SJSA1 (cell line): ENCODE results near the gene P2RX3. TPM values are rescaled to one million over a fixed set of nuclear protein-coding genes. Genes with fewer than 3 reads are reported as not detected.

Source experiments
- DNase-seq, 2 experiments: peaks; one replicate each; pipeline ENCODE4 v3.0.0-alpha.2; 2015 to 2020; ENCODE audit warnings: low spot score in 2 of 2, low read depth in 1 of 2
- H3K27ac ChIP-seq: fragments of 250-450 bp; sonication (Bioruptor Pico); 2 replicates; pipeline ENCODE4 v1.5.1; 2020; ENCODE audit warnings: mild to moderate bottlenecking, moderate library complexity
- H3K27me3 ChIP-seq: fragments of 250-450 bp; sonication (Bioruptor Pico); replicated peaks from 2 replicates; pipeline ENCODE4 v1.5.1; 2020; ENCODE audit warnings: mild to moderate bottlenecking, moderate library complexity
- H3K36me3 ChIP-seq: fragments of 250-450 bp; sonication (Bioruptor Pico); 2 replicates; pipeline ENCODE4 v1.5.1; 2020; ENCODE audit warnings: mild to moderate bottlenecking
- H3K4me1 ChIP-seq: fragments of 250-450 bp; sonication (Bioruptor Pico); replicated peaks from 2 replicates; pipeline ENCODE4 v1.6.1; 2021; ENCODE audit warnings: mild to moderate bottlenecking
- H3K4me3 ChIP-seq: fragments of 250-450 bp; sonication (Bioruptor Pico); 2 replicates; pipeline ENCODE4 v1.5.1; 2020; ENCODE audit warnings: mild to moderate bottlenecking
- H3K9me3 ChIP-seq: fragments of 250-450 bp; sonication (Bioruptor Pico); replicated peaks from 2 replicates; pipeline ENCODE4 v1.5.1; 2020; ENCODE audit warnings: mild to moderate bottlenecking
- total RNA-seq: library from RNA; depleted of rRNA; stranded (reverse); fragments of >200 nt; shearing (Covaris generic); gene quantifications from 2 replicates; pipeline ENCODE4 v1.2.3, GENCODE V29; 2014

P2RX3 gene
- total RNA-seq, 1 experiment from 2014 or later, result not detected

DNA sequence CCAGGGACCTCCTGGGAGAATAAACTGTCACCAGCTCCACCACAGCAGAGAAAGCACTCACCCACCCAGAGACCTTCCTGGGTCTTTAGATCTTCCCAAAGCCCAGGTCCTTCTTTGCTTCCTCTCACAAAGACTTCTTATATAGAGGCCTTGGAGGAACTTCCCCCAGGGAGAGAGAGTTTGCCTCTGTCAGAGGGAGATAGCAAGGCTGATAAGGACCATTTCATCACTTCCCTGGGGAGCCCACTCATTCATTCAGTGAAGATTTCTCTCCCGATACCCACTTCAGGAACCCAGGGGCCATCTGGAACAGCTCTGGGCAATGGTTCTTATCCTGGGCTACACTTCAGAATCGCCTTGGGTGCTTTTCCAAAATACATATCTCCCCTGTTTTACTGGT, 52.4 kb downstream of the P2RX3 start, which contains the start of gene PRG2:
PRG2 (minus strand) TSS at position 116 of the 400 bp plus-strand sequence. CDS start 706 bp downstream, outside the sequence.
- H3K27ac ChIP-seq, result no peak within 1 kb of the TSS
- H3K4me3 ChIP-seq, result no peak within 1 kb of the TSS
- no peak for DNase-seq
- H3K4me1 ChIP-seq, result no peaks in the 10 kb centered on the region
- H3K36me3 ChIP-seq, result no peaks in the 10 kb centered on the region
- peaks cover 9% of the 10 kb centered on the region for H3K27me3 ChIP-seq
- H3K9me3 ChIP-seq, result no peaks in the 10 kb centered on the region

DNA sequence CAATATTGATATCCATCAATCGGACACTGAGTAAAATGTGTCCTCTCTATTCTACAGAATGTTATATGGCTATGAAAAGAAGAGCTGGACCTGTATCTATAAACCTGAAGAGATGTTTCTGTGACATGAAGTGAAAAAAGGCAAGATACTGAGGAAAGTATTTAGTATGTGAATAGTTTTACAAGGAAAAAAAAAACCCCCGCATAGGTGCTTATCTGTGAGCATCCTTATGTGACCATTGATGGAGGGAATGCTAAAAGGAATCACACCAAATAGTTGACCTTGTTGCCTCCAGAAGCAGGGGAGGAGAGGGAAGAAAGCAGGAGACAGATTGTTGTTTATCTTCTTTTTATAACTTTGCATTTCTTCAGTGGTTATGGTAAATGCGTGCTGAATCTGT, 53.0 kb downstream of the P2RX3 start:
- no peak for DNase-seq
- H3K9me3 ChIP-seq, result no peaks in the 10 kb centered on the region
- peaks cover 4% of the 10 kb centered on the region for H3K27me3 ChIP-seq
- H3K4me1 ChIP-seq, result no peaks in the 10 kb centered on the region
- no peak overlapping the region for H3K27ac ChIP-seq
- no peaks in the 10 kb centered on the region for H3K36me3 ChIP-seq
- no peak overlapping the region for H3K4me3 ChIP-seq

DNA sequence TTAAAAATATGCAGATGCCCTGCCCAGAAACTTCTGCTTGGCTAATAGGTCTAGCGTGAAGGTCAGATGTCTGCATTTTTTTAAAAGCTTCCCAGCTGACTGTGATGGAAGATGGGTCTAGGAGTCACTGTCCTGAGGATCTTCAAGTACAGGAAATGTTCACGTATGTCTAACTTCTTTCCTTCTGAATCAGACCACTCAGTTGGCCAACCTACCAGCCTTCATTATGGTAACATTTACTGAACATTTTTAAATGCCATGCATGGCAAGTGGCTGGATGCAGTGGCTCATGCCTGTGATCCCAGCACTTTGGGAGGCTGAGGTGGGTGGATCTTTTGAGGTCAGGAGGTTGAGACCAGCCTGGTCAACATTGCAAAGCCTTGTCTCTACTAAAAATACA, 53.4 kb downstream of the P2RX3 start:
- no peaks in the 10 kb centered on the region for H3K9me3 ChIP-seq
- no peaks in the 10 kb centered on the region for H3K36me3 ChIP-seq
- DNase-seq, result no peak
- no peak overlapping the region for H3K4me3 ChIP-seq
- no peak overlapping the region for H3K27ac ChIP-seq
- H3K4me1 ChIP-seq, result no peaks in the 10 kb centered on the region
- H3K27me3 ChIP-seq, result peaks cover 4% of the 10 kb centered on the region; the same call in 1 of the 2 replicates

DNA sequence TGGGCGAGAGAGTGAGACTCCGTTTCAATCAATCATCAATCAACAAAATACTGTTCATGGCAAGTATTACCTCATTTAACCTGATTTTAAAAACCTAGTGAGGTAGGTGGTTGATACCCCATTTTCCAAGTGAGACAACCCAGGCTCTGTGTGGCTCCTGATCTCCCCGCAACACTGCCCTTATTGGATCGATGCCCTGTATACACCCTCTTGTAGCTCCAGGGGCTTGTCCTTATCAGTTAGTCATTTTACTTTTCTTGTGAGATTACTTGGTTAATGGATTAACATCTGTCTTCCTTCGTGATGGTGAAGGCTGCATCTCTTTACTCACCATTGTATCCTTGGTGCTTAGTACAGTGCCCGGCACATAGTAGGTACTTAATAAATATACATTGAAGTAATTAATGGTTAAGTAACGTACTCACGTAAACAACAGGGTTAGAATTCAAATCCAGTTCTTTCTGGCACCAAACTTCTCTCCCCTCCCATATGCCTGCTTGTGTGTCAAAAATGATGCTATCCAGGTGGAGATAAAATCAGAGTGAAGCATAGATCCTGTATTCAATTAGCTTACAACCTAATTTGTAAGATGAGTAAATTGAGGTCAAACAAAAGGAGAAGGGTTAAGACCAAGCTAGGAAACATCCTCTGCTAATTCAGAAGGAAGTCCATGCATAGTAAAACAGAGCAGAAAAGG, 54.1 kb downstream of the P2RX3 start:
- peaks cover 4% of the 10 kb centered on the region; the same call in 1 of the 2 replicates for H3K27me3 ChIP-seq
- H3K4me3 ChIP-seq, result no peak overlapping the region
- no peaks in the 10 kb centered on the region for H3K9me3 ChIP-seq
- no peak overlapping the region for H3K27ac ChIP-seq
- DNase-seq, result no peak
- H3K36me3 ChIP-seq, result no peaks in the 10 kb centered on the region
- H3K4me1 ChIP-seq, result no peaks in the 10 kb centered on the region

DNA sequence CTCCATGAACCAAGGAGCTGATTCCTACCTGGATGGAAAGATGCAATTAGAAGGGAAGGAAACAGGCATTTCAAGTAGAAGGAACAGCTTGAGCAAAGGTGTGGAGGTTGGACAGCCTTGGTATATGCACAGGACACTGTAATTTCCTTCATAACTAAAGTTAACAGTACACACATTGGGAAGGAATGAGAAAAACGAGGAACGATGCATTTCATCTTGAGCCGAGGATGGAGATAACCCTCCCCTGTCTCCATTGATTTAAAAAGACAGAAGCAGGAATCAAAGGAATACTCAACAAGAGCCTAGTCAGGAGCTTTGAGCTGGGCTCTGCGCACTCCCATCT, 54.6 kb downstream of the P2RX3 start:
- Histone ChIP-seq H3K36me3 (no peaks in the 10 kb centered on the region), H3K27me3 (peaks cover 4% of the 10 kb centered on the region; the same call in 1 of the 2 replicates), H3K4me3 (no peak overlapping the region), H3K4me1 (no peaks in the 10 kb centered on the region), H3K9me3 (no peaks in the 10 kb centered on the region), H3K27ac (no peak overlapping the region)
- no peak for DNase-seq

DNA sequence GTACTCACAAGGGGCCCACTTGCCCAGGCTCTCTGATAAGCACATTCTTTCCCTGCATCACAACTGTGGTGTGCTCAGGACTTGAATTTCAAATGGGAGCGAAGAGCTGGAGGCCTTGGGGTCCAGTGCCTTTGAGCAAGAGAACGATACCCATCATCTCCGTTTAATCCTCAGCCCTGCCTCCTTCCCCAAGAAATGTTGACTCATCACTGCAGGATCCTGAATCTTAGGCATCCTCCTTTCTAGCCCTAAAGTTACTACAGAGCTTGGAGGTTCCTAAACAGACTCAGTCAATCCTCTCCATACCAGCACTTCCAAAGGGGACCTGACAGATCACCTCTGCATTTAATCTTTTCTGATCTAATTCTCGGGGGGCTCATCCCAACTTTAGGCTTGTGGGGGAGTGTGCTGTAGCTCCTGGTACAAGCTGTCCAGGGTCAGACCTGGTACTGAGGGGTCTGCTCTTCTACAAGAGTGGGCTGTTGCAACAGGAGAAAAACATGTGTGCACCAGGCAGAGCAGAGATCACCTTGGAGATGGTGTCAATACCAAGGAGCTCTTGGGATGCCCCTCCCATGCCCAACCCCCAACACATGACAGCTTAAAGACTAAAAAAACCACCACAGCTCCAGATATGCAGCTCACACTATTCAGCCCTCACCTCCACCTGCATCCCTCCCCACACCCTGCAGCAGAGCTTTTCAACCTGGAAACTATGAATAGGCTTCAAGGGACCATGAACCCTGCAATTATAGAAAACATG, 56.2 kb downstream of the P2RX3 start:
- Histone ChIP-seq H3K27ac (no peak overlapping the region), H3K4me3 (no peak overlapping the region), H3K4me1 (no peaks in the 10 kb centered on the region), H3K9me3 (no peaks in the 10 kb centered on the region), H3K36me3 (no peaks in the 10 kb centered on the region), H3K27me3 (peaks cover 4% of the 10 kb centered on the region; the same call in 1 of the 2 replicates)
- DNase-seq, result no peak

DNA sequence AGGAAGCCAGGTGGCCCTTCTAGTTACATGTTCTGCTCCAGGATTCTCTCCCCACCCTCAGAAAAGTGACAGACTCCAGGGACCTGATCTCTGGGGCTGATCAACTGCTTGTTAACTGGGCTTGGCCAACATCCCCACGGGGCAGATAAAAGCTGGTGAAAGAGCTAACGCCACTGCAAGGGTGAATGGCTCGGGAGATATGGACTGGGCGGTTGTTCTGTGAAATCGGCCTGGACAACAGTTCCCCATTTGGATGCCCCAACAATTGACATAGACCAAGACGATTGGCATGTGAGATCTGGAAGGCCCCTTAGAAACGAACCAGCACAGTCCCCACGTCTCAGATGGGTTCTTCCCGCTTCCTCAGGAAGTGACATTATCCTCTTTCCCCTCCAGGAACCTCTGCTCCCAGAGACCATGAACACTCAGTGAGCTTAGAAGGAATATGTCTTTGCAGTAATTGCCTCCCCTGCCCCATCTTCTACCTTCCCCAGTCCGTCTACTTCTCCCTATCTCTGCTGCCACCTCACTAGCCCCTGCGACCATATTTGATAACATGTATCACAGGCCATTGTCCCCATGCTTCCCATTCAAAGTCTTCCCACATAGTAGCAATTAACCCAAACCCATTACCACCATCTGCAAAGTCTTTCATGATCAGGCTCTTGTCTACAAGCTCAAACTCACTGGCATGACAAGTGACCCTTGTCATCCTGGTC, 57.9 kb downstream of the P2RX3 start:
- Histone ChIP-seq H3K36me3 (no peaks in the 10 kb centered on the region), H3K9me3 (no peaks in the 10 kb centered on the region), H3K27ac (no peak overlapping the region), H3K4me1 (no peaks in the 10 kb centered on the region), H3K4me3 (no peak overlapping the region), H3K27me3 (peaks cover 2% of the 10 kb centered on the region; the same call in 1 of the 2 replicates)
- DNase-seq, result no peak

DNA sequence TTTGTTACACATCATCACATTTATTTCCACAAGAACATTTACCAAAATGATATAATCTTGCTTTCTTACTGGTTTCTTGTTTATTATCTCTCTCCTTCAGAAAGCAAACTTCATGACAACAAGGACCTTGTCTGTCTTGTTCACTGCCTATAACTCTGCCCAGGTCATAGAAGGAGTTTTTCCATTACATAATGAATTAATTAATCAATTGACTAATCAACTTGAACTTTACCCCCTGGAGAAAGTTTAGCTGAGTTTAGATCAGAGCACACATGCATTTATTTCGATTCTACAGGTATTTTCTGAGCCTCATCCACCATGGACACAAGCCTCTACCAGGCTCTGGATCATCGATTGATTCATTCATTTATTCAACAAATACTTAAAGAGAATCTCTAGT, 58.6 kb downstream of the P2RX3 start:
- no peaks in the 10 kb centered on the region for H3K4me1 ChIP-seq
- DNase-seq, result no peak
- no peak overlapping the region for H3K4me3 ChIP-seq
- H3K27me3 ChIP-seq, result peaks cover 2% of the 10 kb centered on the region; the same call in 1 of the 2 replicates
- no peaks in the 10 kb centered on the region for H3K9me3 ChIP-seq
- no peak overlapping the region for H3K27ac ChIP-seq
- H3K36me3 ChIP-seq, result no peaks in the 10 kb centered on the region

DNA sequence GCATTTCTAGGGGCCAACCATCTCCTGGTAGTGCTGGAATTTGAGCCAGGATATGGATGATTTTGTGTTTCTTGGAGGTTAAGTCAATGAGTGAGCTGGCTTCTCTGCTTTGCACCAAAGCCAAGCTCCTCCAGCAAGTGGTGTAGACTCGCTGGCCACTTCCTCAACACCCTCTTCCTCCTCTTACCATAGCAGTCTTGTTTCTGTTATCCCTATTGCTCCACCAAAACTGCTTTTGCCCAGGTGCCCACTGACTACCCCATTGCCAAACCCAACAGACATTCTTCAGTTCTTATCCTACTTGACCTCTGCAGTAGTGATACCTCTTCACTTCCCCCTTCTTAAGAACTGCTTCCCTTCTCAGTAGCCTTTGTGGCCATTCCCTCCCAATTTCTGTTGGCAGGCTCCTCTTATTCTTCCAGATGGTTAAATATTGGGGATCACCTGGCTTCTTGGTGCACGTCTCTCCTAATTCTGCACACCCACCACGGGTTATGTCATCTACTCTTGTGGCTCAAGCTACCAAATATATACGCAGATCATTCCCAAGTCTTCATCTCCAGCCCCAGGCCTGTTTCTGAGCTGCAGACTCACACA, 59.3 kb downstream of the P2RX3 start:
- Histone ChIP-seq H3K27ac (no peak overlapping the region), H3K36me3 (no peaks in the 10 kb centered on the region), H3K9me3 (no peaks in the 10 kb centered on the region), H3K4me3 (no peak overlapping the region), H3K27me3 (peaks cover 2% of the 10 kb centered on the region; the same call in 1 of the 2 replicates), H3K4me1 (no peaks in the 10 kb centered on the region)
- DNase-seq, result no peak

DNA sequence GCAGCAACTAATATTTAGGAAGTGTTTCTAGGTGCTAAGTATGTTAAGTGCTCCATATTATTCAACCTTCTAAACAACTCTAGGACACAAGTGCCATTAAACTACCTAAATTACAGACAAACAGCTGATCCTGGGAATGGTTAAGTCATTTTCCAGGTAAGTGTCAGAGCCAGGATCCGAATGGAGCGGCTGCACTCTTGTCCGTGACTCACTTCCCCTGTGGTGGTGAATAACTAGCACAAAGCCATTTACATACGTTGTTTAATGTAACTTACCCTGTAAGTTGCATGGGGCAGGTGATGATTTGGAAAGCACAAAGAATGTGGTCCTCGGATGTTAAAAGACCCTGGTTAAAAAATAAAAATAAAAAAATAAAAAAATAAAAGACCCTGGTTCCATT, 61.1 kb downstream of the P2RX3 start:
- Histone ChIP-seq H3K36me3 (no peaks in the 10 kb centered on the region), H3K4me1 (no peaks in the 10 kb centered on the region), H3K27ac (no peak overlapping the region), H3K9me3 (no peaks in the 10 kb centered on the region), H3K4me3 (no peak overlapping the region), H3K27me3 (no peaks in the 10 kb centered on the region)
- DNase-seq, result no peak

DNA sequence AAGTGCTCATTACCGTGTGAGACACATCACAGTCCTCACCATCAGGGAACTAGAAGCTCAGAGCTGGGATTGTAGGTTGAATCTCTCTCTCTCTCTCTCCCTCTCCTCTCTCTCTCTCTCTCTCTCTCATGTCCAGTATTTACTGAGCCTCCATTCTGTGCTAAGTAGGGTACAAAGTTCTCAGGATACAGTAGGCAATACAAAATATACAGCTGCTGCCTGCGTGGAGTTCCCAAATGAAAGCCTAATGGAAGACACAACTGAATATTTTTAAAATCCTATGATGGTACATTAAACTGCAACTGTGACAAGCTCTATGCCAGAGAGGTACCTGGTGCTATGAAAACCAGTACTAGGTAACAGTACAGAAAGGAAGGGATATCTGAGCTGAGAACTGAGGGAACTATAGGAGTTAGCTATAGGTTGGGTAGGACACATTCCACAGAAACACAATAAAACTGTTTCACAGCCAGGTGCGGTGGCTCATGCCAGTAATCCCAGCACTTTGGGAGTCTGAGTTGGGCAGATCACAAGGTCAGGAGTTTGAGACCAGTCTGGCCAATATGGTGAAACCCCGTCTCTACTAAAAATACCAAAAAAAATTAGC, 61.9 kb downstream of the P2RX3 start:
- no peak overlapping the region for H3K27ac ChIP-seq
- no peaks in the 10 kb centered on the region for H3K9me3 ChIP-seq
- no peaks in the 10 kb centered on the region for H3K27me3 ChIP-seq
- no peak overlapping the region for H3K4me3 ChIP-seq
- DNase-seq, result no peak
- H3K4me1 ChIP-seq, result no peaks in the 10 kb centered on the region
- H3K36me3 ChIP-seq, result no peaks in the 10 kb centered on the region

DNA sequence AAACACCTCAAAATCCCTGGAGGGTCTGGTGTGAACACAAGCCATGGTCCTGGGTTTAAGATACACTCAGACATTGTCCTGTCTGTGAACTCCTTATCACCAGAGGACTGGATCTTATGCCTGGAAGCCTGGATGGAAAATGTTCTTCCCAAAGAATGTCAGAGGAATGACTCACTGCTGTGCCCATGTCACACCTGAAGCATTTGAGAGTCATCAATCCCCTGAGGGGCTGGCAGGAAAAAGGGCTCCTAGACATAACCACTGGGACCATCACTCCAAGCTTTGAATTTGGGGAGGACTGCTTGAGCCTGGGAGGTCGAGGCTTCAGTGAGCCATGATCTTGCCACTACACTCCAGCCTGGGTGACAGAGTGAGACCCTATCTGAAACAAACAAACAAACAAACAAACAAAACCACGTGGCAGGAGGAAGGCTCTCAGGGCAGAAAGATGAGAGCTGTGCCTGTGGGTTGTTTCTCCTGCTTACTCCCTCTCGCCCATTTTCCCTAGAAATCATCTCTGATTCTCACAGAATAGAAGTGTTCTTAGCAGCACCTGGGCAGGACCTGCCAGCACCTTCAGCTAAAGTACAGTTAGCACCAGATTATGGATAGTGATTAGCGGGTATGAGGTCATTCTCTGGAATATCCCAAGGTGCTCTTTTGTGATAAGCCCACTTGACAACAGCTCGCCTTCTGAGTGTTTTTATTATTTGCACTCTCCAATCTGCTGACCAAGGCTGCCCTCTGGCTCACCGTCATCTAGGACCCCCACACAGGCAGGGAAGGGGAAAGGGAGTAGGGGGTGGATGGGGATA, 64.2 kb downstream of the P2RX3 start:
- no peak for DNase-seq
- H3K9me3 ChIP-seq, result no peaks in the 10 kb centered on the region
- no peak overlapping the region for H3K4me3 ChIP-seq
- peaks cover 9% of the 10 kb centered on the region for H3K36me3 ChIP-seq
- H3K27me3 ChIP-seq, result no peaks in the 10 kb centered on the region
- no peaks in the 10 kb centered on the region for H3K4me1 ChIP-seq
- H3K27ac ChIP-seq, result no peak overlapping the region
